PFSK-1 (cell line): ENCODE results near the gene TRAPPC12.

Source experiments
- FOXP2 ChIP-seq: optimal IDR thresholded peaks from 2 replicates; pipeline ENCODE3; 2011; ENCODE audit warnings: borderline replicate concordance, control low read depth, inconsistent platforms; ENCODE audit not compliant: insufficient read depth; ENCODE audit errors: extremely low read length, extremely low read depth
- POLR2AphosphoS5 ChIP-seq: IDR thresholded peaks from 2 replicates; pipeline ENCODE4 v1.6.1; 2012; ENCODE audit warnings: low read depth, mild to moderate bottlenecking, control low read depth, low read length, moderate library complexity
- SIN3A ChIP-seq: IDR thresholded peaks from 2 replicates; pipeline ENCODE4 v1.6.1; 2012; ENCODE audit warnings: mild to moderate bottlenecking, low read length, moderate library complexity, borderline replicate concordance; ENCODE audit not compliant: insufficient read depth
- TAF1 ChIP-seq: IDR thresholded peaks from 2 replicates; pipeline ENCODE4 v1.6.1; 2012; ENCODE audit warnings: low read length, control low read depth, borderline replicate concordance; ENCODE audit not compliant: insufficient read depth
- TF ChIP-seq, protein P1 (sequence below), 2 experiments: IDR thresholded peaks; 2 replicates each; pipeline versions ENCODE4 v1.6.1 to v1.8.0; 2011 to 2012; ENCODE audit warnings: low read depth in 2 of 2, low read length in 2 of 2, control low read depth in 1 of 2, inconsistent platforms in 1 of 2, mild to moderate bottlenecking in 1 of 2, moderate library complexity in 1 of 2; ENCODE audit not compliant: insufficient read depth in 1 of 2

Gene TRAPPC12

GRCh38 chr2:3379339-3379646, 201 bp upstream of the TRAPPC12 start:
- TF ChIP-seq, protein P1, sequence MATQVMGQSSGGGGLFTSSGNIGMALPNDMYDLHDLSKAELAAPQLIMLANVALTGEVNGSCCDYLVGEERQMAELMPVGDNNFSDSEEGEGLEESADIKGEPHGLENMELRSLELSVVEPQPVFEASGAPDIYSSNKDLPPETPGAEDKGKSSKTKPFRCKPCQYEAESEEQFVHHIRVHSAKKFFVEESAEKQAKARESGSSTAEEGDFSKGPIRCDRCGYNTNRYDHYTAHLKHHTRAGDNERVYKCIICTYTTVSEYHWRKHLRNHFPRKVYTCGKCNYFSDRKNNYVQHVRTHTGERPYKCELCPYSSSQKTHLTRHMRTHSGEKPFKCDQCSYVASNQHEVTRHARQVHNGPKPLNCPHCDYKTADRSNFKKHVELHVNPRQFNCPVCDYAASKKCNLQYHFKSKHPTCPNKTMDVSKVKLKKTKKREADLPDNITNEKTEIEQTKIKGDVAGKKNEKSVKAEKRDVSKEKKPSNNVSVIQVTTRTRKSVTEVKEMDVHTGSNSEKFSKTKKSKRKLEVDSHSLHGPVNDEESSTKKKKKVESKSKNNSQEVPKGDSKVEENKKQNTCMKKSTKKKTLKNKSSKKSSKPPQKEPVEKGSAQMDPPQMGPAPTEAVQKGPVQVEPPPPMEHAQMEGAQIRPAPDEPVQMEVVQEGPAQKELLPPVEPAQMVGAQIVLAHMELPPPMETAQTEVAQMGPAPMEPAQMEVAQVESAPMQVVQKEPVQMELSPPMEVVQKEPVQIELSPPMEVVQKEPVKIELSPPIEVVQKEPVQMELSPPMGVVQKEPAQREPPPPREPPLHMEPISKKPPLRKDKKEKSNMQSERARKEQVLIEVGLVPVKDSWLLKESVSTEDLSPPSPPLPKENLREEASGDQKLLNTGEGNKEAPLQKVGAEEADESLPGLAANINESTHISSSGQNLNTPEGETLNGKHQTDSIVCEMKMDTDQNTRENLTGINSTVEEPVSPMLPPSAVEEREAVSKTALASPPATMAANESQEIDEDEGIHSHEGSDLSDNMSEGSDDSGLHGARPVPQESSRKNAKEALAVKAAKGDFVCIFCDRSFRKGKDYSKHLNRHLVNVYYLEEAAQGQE (IDR thresholded peaks at IDR 0.05; ENCODE audit: insufficient read depth in 1 of 2, low read depth in 2 of 2, low read length in 2 of 2) = 0 out of 4 replicates have a peak, but pooled peaks of 1 of the 2 experiments have one; percentile 5
- no peak for TF ChIP-seq POLR2AphosphoS5

- TF ChIP-seq, protein P1 (IDR thresholded peaks at IDR 0.05; ENCODE audit: insufficient read depth in 1 of 2, low read depth in 2 of 2, low read length in 2 of 2) = no peak
- TF ChIP-seq FOXP2 (no peak), TAF1 (no peak), SIN3A (no peak), POLR2AphosphoS5 (no peak)
Measured at GRCh38 chr2:3386448-3386958, 7.0 kb downstream of the TRAPPC12 start.

GRCh38 chr2:3387011-3387410, 7.5 kb downstream of the TRAPPC12 start:
- TF ChIP-seq FOXP2 (no peak), POLR2AphosphoS5 (no peak), SIN3A (no peak), TAF1 (no peak)
- TF ChIP-seq, protein P1 (IDR thresholded peaks at IDR 0.05; ENCODE audit: insufficient read depth in 1 of 2, low read depth in 2 of 2, low read length in 2 of 2) = no peak

DNA sequence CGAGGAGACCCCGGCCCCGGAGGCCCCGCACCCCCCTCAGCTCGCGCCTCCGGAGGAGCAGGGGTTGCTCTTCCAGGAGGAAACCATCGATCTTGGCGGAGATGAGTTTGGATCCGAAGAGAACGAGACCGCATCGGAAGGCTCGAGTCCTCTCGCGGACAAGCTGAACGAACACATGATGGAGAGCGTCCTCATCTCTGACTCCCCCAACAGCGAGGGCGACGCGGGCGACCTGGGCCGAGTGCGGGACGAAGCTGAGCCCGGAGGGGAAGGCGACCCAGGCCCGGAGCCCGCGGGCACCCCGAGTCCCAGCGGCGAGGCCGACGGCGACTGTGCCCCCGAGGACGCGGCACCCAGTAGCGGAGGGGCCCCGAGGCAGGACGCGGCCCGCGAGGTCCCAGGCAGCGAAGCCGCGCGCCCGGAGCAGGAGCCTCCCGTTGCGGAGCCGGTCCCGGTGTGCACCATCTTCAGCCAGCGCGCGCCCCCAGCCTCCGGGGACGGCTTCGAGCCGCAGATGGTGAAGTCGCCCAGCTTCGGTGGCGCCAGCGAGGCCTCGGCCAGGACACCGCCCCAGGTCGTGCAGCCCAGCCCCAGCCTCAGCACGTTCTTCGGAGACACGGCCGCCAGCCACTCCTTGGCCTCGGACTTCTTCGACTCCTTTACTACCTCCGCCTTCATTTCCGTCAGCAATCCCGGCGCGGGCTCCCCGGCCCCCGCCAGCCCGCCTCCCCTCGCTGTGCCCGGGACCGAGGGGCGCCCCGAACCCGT, 8.3 kb downstream of the TRAPPC12 start:
- TF ChIP-seq POLR2AphosphoS5 (no peak), TAF1 (no peak), SIN3A (no peak), FOXP2 (no peak)
- TF ChIP-seq, protein P1 (IDR thresholded peaks at IDR 0.05; ENCODE audit: insufficient read depth in 1 of 2, low read depth in 2 of 2, low read length in 2 of 2) = no peak

DNA sequence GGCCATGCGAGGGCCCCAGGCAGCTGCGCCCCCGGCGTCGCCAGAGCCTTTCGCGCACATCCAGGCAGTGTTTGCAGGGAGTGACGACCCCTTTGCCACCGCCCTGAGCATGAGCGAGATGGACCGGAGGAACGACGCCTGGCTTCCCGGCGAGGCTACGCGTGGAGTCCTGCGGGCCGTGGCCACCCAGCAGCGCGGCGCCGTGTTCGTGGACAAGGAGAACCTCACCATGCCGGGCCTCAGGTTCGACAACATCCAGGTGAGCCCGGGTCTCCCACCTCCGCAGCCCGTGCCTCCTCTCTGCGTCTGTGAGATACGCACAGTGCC, 8.9 kb downstream of the TRAPPC12 start:
- TF ChIP-seq POLR2AphosphoS5 = no peak
- TF ChIP-seq TAF1 = no peak
- no peak for TF ChIP-seq FOXP2
- TF ChIP-seq, protein P1 (IDR thresholded peaks at IDR 0.05; ENCODE audit: insufficient read depth in 1 of 2, low read depth in 2 of 2, low read length in 2 of 2) = no peak
- no peak for TF ChIP-seq SIN3A
